ENCODE data around the gene ZNF256. TPM values are rescaled to one million over a fixed set of nuclear protein-coding genes. Genes with fewer than 3 reads are reported as not detected.

ZNF256 gene
- total and polyA plus RNA-seq, 2 donors from 2014 or later: 3.7 to 9.3 TPM

DNA sequence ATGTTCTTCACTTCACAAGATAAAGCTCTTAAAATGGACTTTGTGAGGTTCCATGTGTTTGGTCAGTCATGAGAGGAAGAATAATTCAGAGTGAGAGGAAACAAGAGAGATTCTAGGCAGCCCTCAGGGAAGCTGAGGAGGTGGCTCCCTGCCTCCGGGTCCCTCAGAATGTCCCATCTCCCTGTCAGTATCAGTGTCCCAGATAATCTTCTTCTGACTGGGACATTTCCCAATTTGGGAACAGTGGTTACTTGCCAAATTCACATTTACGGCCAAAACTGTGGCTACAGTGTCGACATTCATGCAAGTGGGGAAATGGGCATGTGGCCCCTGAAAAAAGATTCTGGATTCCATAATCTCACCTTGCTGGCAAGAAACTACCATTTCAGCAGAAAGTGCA is 40.1 kb downstream of the ZNF256 start:
- Histone ChIP-seq H3K9me3 (ENCODE audit: control insufficient read depth in 2 of 3, insufficient read depth in 1 of 3, low read length in 3 of 3) (no peaks in the 10 kb centered on the region), H3K4me3 (ENCODE audit: low read length in 3 of 3) (no peak overlapping the region), H3K36me3 (ENCODE audit: control insufficient read depth in 2 of 3, insufficient read depth in 3 of 3, low read length in 3 of 3) (peaks cover 5 to 15% (median 5%) of the 10 kb centered on the region in 3 donors), H3K27me3 (ENCODE audit: control insufficient read depth, insufficient read depth, low read length) (no peaks in the 10 kb centered on the region), H3K27ac (ENCODE audit: low read depth in 2 of 2, low read length in 2 of 2) (no peak overlapping the region), H3K9ac (ENCODE audit: low read length in 3 of 3) (no peak overlapping the region), H3K4me1 (ENCODE audit: control insufficient read depth in 2 of 3, insufficient read depth in 2 of 3, low read depth in 1 of 3, low read length in 3 of 3) (peaks cover 0 to 3% (median 0%) of the 10 kb centered on the region in 3 donors)
- DNase-seq (no peak), FAIRE-seq (no peak)
- intact Hi-C loops (cut with DNase I): no loop called here
- TF ChIP-seq, protein P1, sequence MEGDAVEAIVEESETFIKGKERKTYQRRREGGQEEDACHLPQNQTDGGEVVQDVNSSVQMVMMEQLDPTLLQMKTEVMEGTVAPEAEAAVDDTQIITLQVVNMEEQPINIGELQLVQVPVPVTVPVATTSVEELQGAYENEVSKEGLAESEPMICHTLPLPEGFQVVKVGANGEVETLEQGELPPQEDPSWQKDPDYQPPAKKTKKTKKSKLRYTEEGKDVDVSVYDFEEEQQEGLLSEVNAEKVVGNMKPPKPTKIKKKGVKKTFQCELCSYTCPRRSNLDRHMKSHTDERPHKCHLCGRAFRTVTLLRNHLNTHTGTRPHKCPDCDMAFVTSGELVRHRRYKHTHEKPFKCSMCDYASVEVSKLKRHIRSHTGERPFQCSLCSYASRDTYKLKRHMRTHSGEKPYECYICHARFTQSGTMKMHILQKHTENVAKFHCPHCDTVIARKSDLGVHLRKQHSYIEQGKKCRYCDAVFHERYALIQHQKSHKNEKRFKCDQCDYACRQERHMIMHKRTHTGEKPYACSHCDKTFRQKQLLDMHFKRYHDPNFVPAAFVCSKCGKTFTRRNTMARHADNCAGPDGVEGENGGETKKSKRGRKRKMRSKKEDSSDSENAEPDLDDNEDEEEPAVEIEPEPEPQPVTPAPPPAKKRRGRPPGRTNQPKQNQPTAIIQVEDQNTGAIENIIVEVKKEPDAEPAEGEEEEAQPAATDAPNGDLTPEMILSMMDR (IDR thresholded peaks at IDR 0.05; ENCODE audit: borderline replicate concordance, extremely low read depth, insufficient read depth): no peak

DNA sequence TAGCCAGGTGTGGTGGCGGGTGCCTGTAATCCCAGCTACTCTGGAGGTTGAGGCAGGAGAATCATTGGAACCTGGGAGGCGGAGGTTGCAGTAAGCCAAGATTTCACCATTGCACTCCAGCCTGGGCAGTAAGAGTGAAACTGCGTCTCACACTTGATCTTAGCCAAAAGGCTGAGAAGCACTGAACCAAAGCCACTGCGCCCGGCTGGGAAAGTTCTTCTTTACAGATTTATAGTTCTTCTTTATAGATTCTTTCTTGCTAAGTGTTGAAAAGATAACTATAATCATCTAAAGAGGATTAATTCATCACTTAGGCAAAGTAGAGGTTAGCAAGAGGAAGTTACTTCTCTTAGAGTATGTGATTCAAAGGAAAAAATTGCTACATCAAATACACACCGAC is 42.2 kb downstream of the ZNF256 start:
- TF ChIP-seq, protein P1 (IDR thresholded peaks at IDR 0.05; ENCODE audit: borderline replicate concordance, extremely low read depth, insufficient read depth): no peak
- intact Hi-C loops (cut with DNase I): no loop called here
- Histone ChIP-seq H3K9me3 (ENCODE audit: control insufficient read depth in 2 of 3, insufficient read depth in 1 of 3, low read length in 3 of 3) (no peaks in the 10 kb centered on the region), H3K4me3 (ENCODE audit: low read length in 3 of 3) (no peak overlapping the region), H3K27me3 (ENCODE audit: control insufficient read depth, insufficient read depth, low read length) (no peaks in the 10 kb centered on the region), H3K27ac (ENCODE audit: low read depth in 2 of 2, low read length in 2 of 2) (no peak overlapping the region), H3K9ac (ENCODE audit: low read length in 3 of 3) (no peak overlapping the region), H3K4me1 (ENCODE audit: control insufficient read depth in 2 of 3, insufficient read depth in 2 of 3, low read depth in 1 of 3, low read length in 3 of 3) (peaks cover 0 to 3% (median 0%) of the 10 kb centered on the region in 3 donors), H3K36me3 (ENCODE audit: control insufficient read depth in 2 of 3, insufficient read depth in 3 of 3, low read length in 3 of 3) (peaks cover 2 to 8% (median 5%) of the 10 kb centered on the region in 3 donors)
- FAIRE-seq (no peak), DNase-seq (no peak)

DNA sequence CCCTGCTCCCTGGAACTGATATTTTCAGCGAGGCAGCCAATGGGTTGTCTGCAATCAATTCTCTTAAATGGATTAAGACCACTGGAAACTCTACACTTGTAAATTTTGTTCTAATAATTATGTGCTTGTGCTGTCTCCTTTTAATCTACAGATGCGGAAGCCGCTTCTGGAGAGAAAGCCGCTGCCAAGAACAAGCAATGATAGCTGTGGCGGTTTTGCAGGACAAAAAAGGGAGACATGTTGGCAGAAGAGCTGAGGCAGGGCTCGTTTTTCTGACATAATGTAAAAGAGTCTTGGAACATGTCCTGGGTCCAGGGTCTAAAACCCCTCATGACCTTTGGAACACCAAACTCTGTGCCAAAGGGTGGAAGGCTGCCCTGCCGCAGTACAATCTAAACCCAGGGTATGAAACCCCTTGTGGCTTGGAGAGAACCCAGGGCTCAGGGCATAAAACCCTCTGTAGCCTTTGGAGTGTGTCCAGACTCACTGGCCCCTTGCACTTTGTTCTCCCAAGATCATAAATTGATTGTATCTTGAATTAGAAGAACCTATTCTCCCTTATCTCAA is 43.8 kb downstream of the ZNF256 start:
- TF ChIP-seq, protein P1 (IDR thresholded peaks at IDR 0.05; ENCODE audit: borderline replicate concordance, extremely low read depth, insufficient read depth): no peak
- DNase-seq (no peak), FAIRE-seq (no peak)
- Histone ChIP-seq H3K27me3 (ENCODE audit: control insufficient read depth, insufficient read depth, low read length) (no peaks in the 10 kb centered on the region), H3K27ac (ENCODE audit: low read depth in 2 of 2, low read length in 2 of 2) (peak overlapping the region in 1 of 2 donors; percentile 16), H3K4me1 (ENCODE audit: control insufficient read depth in 2 of 3, insufficient read depth in 2 of 3, low read depth in 1 of 3, low read length in 3 of 3) (peaks cover 0 to 3% (median 0%) of the 10 kb centered on the region in 3 donors), H3K9me3 (ENCODE audit: control insufficient read depth in 2 of 3, insufficient read depth in 1 of 3, low read length in 3 of 3) (no peaks in the 10 kb centered on the region), H3K4me3 (ENCODE audit: low read length in 3 of 3) (peak overlapping the region in 2 of 3 donors; percentile 10 to 33), H3K9ac (ENCODE audit: low read length in 3 of 3) (peak overlapping the region in 1 of 3 donors; percentile 22), H3K36me3 (ENCODE audit: control insufficient read depth in 2 of 3, insufficient read depth in 3 of 3, low read length in 3 of 3) (peaks cover 2 to 8% (median 3%) of the 10 kb centered on the region in 3 donors)
- intact Hi-C loops (cut with DNase I): no loop called here
